Inflammatory macrophage (primary cell): ENCODE data around the gene MCM9.

Experiments used
- DNase-seq, 2 donors: peaks; one replicate each; pipeline ENCODE4 v3.0.0-alpha.2; 2020 to 2022

Gene MCM9

DNA sequence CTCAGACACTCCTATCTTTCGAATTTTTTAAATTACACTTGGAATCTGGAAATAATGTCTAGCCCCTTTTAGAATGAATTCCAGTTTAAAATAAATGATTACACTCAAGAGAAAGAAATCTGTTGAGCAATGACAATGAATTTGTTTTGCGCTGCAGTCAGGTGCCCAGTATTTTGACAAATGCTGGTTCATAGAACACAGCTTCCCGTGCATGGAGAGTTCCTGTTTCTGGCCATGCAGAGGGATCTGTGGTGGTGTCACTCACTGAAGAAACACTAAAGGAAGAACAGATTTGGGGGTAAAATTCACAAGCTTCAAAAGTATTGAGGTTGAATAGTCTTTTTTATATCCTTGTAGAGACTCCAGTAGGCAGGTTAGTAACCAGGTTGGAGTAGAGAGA is 170.2 kb downstream of the MCM9 start:
- DNase-seq, result peak; percentile 81 to 88
